ENCODE data around the gene AMPD3.
A peak's percentile ranks its signal among the peaks of the same experiment; 100 is the strongest.
"Not testable (repeated sequence)": the region's sequence is repeated elsewhere in the genome, so short reads cannot be mapped to it uniquely, and the experiment has no call there.

AMPD3 gene

GRCh38 chr11:10454878-10455631, at the start of gene AMPD3:
Gene AMPD3, plus strand, starts transcription at chr11:10455264. Its CDS starts 6,256 bp downstream, at chr11:10461520.
- DNase-seq, result no peak

GRCh38 chr11:10405865-10406592, 49.0 kb upstream of the AMPD3 start:
- peak; percentile 79 to 92 for DNase-seq

GRCh38 chr11:10407055-10407454, 48.0 kb upstream of the AMPD3 start:
- peak in 1 of 2 experiments; percentile 24 for DNase-seq

GRCh38 chr11:10407749-10408685, 47.0 kb upstream of the AMPD3 start:
- peak in 1 of 2 experiments; percentile 16 for DNase-seq

GRCh38 chr11:10409207-10409661, 45.8 kb upstream of the AMPD3 start:
- DNase-seq, result no peak

- no peak for DNase-seq
Measured at GRCh38 chr11:10410106-10410843, 44.8 kb upstream of the AMPD3 start.

GRCh38 chr11:10410844-10411200, 44.2 kb upstream of the AMPD3 start:
- DNase-seq, result no peak

GRCh38 chr11:10412266-10412665, 42.8 kb upstream of the AMPD3 start:
- no peak for DNase-seq

- peak in 1 of 2 experiments; percentile 16 for DNase-seq
Measured at GRCh38 chr11:10413268-10413667, 41.8 kb upstream of the AMPD3 start.

- DNase-seq, result no peak
Measured at GRCh38 chr11:10414181-10414580, 40.9 kb upstream of the AMPD3 start.

GRCh38 chr11:10414659-10415058, 40.4 kb upstream of the AMPD3 start:
- DNase-seq, result no peak

- no peak for DNase-seq
Measured at GRCh38 chr11:10415817-10416392, 39.2 kb upstream of the AMPD3 start.

- no peak for DNase-seq
Measured at GRCh38 chr11:10418259-10418949, 36.7 kb upstream of the AMPD3 start.

GRCh38 chr11:10418950-10419310, 36.1 kb upstream of the AMPD3 start:
- no peak for DNase-seq

- DNase-seq, result no peak
Measured at GRCh38 chr11:10426475-10426874, 28.6 kb upstream of the AMPD3 start.

- no peak for DNase-seq
Measured at GRCh38 chr11:10428453-10428852, 26.6 kb upstream of the AMPD3 start.

- no peak for DNase-seq
Measured at GRCh38 chr11:10429526-10429925, 25.5 kb upstream of the AMPD3 start.

- DNase-seq, result no peak
Measured at GRCh38 chr11:10432493-10432892, 22.6 kb upstream of the AMPD3 start.

- DNase-seq, result no peak
Measured at GRCh38 chr11:10432971-10433370, 22.1 kb upstream of the AMPD3 start.

- no peak for DNase-seq
Measured at GRCh38 chr11:10436224-10436623, 18.8 kb upstream of the AMPD3 start.

- not testable (repeated sequence) for DNase-seq
Measured at GRCh38 chr11:10436683-10437082, 18.4 kb upstream of the AMPD3 start.
